Activated naive CD4-positive, alpha-beta T cell treated with anti-CD3 and anti-CD28 coated beads, Interleukin-2, amount 50 U/mL, for 24 hours (primary cell): ENCODE data around the gene SLC34A2.
"Not testable (repeated sequence)": the region's sequence is repeated elsewhere in the genome, so short reads cannot be mapped to it uniquely, and the experiment has no call there.

Experiments
- H3K27ac Mint-ChIP-seq: one replicate; pipeline ENCODE4 v1.8.0; 2021; ENCODE audit warnings: mild to moderate bottlenecking, mixed read lengths
- H3K27me3 Mint-ChIP-seq: one replicate; pipeline ENCODE4 v1.8.0; 2021; ENCODE audit warnings: mixed read lengths
- H3K36me3 Mint-ChIP-seq: one replicate; pipeline ENCODE4 v1.8.0; 2021; ENCODE audit warnings: mixed read lengths
- H3K4me1 Mint-ChIP-seq: one replicate; pipeline ENCODE4 v1.8.0; 2021; ENCODE audit warnings: mixed read lengths
- H3K4me3 Mint-ChIP-seq: one replicate; pipeline ENCODE4 v1.8.0; 2021; ENCODE audit warnings: mild to moderate bottlenecking, mixed read lengths
- H3K9me3 Mint-ChIP-seq: one replicate; pipeline ENCODE4 v1.8.0; 2021; ENCODE audit warnings: mixed read lengths

SLC34A2 gene

DNA sequence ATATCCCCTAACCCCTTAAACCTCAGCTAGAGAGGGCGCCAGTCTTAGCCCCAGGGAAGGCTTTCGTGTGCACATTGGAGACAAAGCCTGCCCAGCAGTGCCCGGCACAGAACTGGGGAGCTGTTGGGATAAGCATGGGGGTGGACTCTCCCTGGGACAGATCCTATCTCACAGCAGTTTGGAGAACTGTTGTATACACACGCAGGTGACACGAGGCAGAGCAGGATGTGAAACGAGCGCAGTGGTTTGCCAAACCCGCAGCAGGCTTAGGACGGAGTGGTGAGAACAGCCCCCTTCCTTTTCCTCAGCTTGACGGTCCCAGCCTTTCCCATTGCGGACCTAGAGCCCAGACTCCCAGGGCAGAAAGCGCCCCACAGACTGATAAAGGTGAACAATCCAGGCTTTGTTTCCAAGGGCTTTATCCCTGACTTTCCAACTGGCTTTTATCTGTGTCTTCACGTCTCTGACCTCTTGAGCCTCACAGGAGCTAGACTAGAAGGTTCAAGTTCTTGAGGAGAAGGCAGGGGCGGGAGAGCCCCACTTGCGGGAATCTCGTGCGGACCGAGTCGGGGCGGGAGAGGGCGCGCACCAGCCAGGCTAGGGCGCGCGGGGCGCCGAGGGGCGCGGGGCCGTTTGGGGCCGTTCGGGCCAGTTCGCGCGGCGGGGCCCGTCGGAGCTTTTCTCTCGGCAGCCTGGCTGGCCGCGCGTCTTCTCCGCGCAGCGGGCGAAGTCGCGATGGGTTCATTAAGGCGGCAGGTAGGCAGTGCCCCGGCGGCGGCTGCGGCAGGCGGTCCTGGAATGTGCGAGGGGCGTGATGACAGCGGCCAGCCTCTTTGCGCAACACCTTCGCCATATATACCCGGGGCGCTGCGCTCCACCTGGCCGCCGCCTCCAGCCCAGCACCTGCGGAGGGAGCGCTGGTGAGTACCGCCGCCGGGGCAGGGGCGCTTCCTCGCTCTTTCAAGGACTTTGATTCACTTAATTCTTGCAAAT, at the start of gene SLC34A2:
TSS of gene SLC34A2 (plus strand) at position 881 of the 993 bp plus-strand sequence. CDS start 6,650 bp downstream, outside the sequence.
- Mint-ChIP-seq H3K9me3 (no peaks in the 10 kb centered on the region), H3K27ac (no peak within 1 kb of the TSS), H3K36me3 (no peaks in the 10 kb centered on the region), H3K27me3 (peaks cover 18% of the 10 kb centered on the region), H3K4me1 (peaks cover 9% of the 10 kb centered on the region), H3K4me3 (peak within 1 kb of the TSS; percentile 23)

DNA sequence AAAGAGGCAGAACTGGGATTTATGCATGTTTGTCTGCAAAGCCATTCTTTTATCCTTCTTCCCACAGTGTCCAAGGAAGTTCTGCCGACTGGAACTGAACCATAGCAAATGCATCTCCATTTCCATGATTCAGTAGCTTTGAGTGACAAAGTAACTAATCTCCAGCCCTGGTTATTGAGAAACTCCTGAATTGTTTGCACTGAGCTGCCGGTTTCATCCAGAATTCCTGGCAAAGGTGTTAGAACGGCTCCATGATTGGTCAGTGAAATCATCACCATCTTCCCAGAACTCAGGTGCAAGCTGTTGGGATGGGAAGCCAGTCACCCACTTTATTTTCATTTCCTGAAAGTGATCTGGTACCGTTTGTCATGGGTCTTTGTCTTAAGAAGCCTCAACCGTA, 47.0 kb upstream of the SLC34A2 start:
- peaks cover 2% of the 10 kb centered on the region for H3K27me3 Mint-ChIP-seq
- no peak overlapping the region for H3K27ac Mint-ChIP-seq
- no peaks in the 10 kb centered on the region for H3K9me3 Mint-ChIP-seq
- no peak overlapping the region for H3K4me3 Mint-ChIP-seq
- no peaks in the 10 kb centered on the region for H3K36me3 Mint-ChIP-seq
- H3K4me1 Mint-ChIP-seq = no peaks in the 10 kb centered on the region

- peaks cover under 1% of the 10 kb centered on the region for H3K27me3 Mint-ChIP-seq
- no peaks in the 10 kb centered on the region for H3K36me3 Mint-ChIP-seq
- no peak overlapping the region for H3K4me3 Mint-ChIP-seq
- H3K9me3 Mint-ChIP-seq = no peaks in the 10 kb centered on the region
- no peaks in the 10 kb centered on the region for H3K4me1 Mint-ChIP-seq
- H3K27ac Mint-ChIP-seq = no peak overlapping the region
Observed at GRCh38 chr4:25609976-25610375, 45.7 kb upstream of the SLC34A2 start.

GRCh38 chr4:25613613-25614012, 42.0 kb upstream of the SLC34A2 start:
- H3K4me1 Mint-ChIP-seq, H3K36me3 Mint-ChIP-seq: not testable (repeated sequence)

DNA sequence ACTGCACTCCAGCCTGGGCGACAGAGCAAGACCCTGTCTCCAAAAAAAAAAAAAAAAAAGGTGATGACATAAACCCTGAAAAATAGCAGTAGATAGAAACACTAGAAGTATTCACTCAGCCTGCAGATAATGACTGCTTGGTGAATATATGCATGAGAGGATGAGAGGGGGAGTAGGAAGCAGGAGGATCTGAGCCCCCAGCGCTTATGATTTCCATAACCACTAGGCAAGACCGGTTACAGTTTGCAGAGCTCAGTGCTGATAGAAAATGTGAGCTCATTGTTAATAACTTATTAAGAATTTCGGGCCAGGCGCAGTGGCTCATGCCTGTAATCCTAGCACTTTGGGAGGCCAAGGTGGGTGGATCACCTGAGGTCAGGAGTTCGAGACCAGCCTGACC, 40.8 kb upstream of the SLC34A2 start:
- no peaks in the 10 kb centered on the region for H3K36me3 Mint-ChIP-seq
- H3K4me3 Mint-ChIP-seq = no peak overlapping the region
- no peaks in the 10 kb centered on the region for H3K4me1 Mint-ChIP-seq
- H3K27me3 Mint-ChIP-seq = peaks cover 2% of the 10 kb centered on the region
- H3K9me3 Mint-ChIP-seq = no peaks in the 10 kb centered on the region
- H3K27ac Mint-ChIP-seq = no peak overlapping the region

More at GRCh38 chr4:25613613-25614012, 42.0 kb upstream of the SLC34A2 start:
- not testable (repeated sequence) for H3K27me3 Mint-ChIP-seq, H3K27ac Mint-ChIP-seq, H3K4me3 Mint-ChIP-seq, H3K9me3 Mint-ChIP-seq

DNA sequence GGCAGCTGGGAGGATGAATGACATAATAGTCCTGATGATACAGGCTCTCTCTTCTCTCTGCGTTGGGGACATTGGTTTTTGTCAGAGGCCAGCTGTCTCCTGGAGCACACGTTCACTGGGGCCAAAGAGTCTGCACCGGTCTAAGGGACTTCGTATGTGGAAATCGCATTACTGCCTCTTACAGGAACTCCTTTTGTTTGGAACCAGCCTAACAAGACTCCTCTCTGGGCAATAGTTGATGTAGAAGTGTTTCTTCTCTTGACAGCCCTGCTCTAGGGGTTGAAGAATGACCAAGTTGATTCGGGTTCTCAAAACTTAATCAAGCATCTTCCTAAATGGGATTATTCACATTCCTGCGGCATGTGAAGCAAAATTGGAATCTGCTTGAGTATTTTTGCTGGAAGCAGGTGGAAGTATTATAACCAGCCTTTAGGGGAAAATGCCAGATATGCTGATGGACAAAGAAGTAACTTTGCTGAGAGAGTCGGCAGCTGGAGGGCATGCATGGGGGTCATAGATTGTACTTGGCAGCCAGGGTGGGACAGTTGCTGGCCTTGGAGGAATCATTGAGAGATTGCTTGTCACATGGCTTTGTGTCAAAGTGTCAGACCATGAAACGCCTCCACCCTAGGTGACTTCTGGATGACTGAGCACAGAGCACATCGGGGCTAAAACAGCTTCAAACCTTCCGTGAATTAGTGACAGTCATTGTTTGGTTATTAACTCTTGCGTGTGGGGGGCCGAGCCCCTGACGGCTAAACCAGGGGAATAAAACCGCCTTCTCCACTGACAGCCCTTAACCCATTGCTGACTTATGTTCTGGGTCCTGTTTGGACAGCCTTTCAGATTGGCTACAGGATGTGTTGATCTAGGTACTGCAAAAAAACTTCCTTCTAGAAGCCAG, 34.4 kb upstream of the SLC34A2 start:
- H3K9me3 Mint-ChIP-seq = no peaks in the 10 kb centered on the region
- no peak overlapping the region for H3K27ac Mint-ChIP-seq
- no peak overlapping the region for H3K4me3 Mint-ChIP-seq
- H3K4me1 Mint-ChIP-seq = no peaks in the 10 kb centered on the region
- H3K27me3 Mint-ChIP-seq = peaks cover 5% of the 10 kb centered on the region
- H3K36me3 Mint-ChIP-seq = no peaks in the 10 kb centered on the region

- no peaks in the 10 kb centered on the region for H3K4me1 Mint-ChIP-seq
- H3K36me3 Mint-ChIP-seq = no peaks in the 10 kb centered on the region
- H3K4me3 Mint-ChIP-seq = no peak overlapping the region
- no peak overlapping the region for H3K27ac Mint-ChIP-seq
- H3K27me3 Mint-ChIP-seq = peaks cover 4% of the 10 kb centered on the region
- H3K9me3 Mint-ChIP-seq = no peaks in the 10 kb centered on the region
Observed at GRCh38 chr4:25624616-25625015, 31.0 kb upstream of the SLC34A2 start.

GRCh38 chr4:25628451-25628850, 27.2 kb upstream of the SLC34A2 start:
- H3K27ac Mint-ChIP-seq = no peak overlapping the region
- H3K4me1 Mint-ChIP-seq = no peaks in the 10 kb centered on the region
- no peak overlapping the region for H3K4me3 Mint-ChIP-seq
- no peaks in the 10 kb centered on the region for H3K36me3 Mint-ChIP-seq
- no peaks in the 10 kb centered on the region for H3K9me3 Mint-ChIP-seq
- H3K27me3 Mint-ChIP-seq = peaks cover 7% of the 10 kb centered on the region

DNA sequence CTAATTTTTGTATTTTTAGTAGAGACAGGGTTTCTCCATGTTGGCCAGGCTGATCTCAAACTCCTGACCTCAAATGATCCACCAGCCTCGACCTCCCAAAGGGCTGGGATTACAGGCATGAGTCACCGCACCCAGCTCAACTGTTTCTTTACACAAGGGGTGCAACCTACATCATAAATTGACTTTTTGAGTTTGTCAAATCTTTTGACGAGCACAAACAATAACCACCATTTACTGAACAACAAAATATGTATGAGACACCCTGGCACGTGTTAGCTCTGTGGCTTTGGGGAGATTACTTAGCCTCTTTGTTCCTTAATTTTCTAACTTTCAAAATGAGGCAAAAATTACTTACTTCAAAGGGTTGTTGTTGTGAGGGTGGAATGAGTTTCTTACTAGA, 23.5 kb upstream of the SLC34A2 start:
- Mint-ChIP-seq H3K36me3 (no peaks in the 10 kb centered on the region), H3K27ac (no peak overlapping the region), H3K27me3 (peaks cover 4% of the 10 kb centered on the region), H3K4me1 (no peaks in the 10 kb centered on the region), H3K4me3 (no peak overlapping the region), H3K9me3 (no peaks in the 10 kb centered on the region)

DNA sequence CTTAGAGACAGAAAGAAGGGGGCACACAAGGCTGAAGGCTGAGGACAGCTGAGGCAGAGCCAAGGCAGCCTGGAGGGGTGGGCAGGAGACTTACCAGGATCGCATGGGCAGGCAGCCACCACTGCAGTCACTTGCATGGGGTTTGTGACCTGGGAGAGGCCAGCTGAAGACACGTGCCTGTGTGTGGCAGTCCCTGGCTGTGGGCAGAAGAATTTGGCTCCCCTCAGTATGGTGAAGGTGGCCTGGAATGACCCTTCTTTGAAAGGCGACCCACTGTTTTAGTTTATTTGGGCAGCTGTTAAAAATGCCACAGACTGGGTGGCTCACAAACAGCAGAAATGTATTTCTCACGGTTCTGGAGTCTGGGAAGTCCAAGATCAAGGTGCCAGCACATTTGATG, 22.1 kb upstream of the SLC34A2 start:
- no peaks in the 10 kb centered on the region for H3K9me3 Mint-ChIP-seq
- no peak overlapping the region for H3K27ac Mint-ChIP-seq
- H3K4me1 Mint-ChIP-seq = no peaks in the 10 kb centered on the region
- H3K36me3 Mint-ChIP-seq = no peaks in the 10 kb centered on the region
- no peak overlapping the region for H3K4me3 Mint-ChIP-seq
- peaks cover 4% of the 10 kb centered on the region for H3K27me3 Mint-ChIP-seq

- no peaks in the 10 kb centered on the region for H3K4me1 Mint-ChIP-seq
- H3K4me3 Mint-ChIP-seq = no peak overlapping the region
- H3K27me3 Mint-ChIP-seq = peaks cover 5% of the 10 kb centered on the region
Observed at GRCh38 chr4:25635501-25635900, 20.1 kb upstream of the SLC34A2 start.

GRCh38 chr4:25637581-25638220, 17.9 kb upstream of the SLC34A2 start:
- H3K27ac Mint-ChIP-seq = no peak overlapping the region
- no peaks in the 10 kb centered on the region for H3K9me3 Mint-ChIP-seq
- no peaks in the 10 kb centered on the region for H3K4me1 Mint-ChIP-seq
- no peaks in the 10 kb centered on the region for H3K36me3 Mint-ChIP-seq
- H3K4me3 Mint-ChIP-seq = no peak overlapping the region
- H3K27me3 Mint-ChIP-seq = peaks cover 4% of the 10 kb centered on the region

More at GRCh38 chr4:25635501-25635900, 20.1 kb upstream of the SLC34A2 start:
- Mint-ChIP-seq H3K27ac (no peak overlapping the region), H3K9me3 (no peaks in the 10 kb centered on the region), H3K36me3 (no peaks in the 10 kb centered on the region)

GRCh38 chr4:25638221-25638601, 17.4 kb upstream of the SLC34A2 start:
- H3K4me3 Mint-ChIP-seq = no peak overlapping the region
- peaks cover 4% of the 10 kb centered on the region for H3K27me3 Mint-ChIP-seq
- H3K36me3 Mint-ChIP-seq = no peaks in the 10 kb centered on the region
- no peaks in the 10 kb centered on the region for H3K4me1 Mint-ChIP-seq
- no peak overlapping the region for H3K27ac Mint-ChIP-seq
- no peaks in the 10 kb centered on the region for H3K9me3 Mint-ChIP-seq

- Mint-ChIP-seq H3K27ac (no peak overlapping the region), H3K36me3 (no peaks in the 10 kb centered on the region), H3K27me3 (peaks cover 1% of the 10 kb centered on the region), H3K9me3 (no peaks in the 10 kb centered on the region), H3K4me3 (no peak overlapping the region), H3K4me1 (no peaks in the 10 kb centered on the region)
Observed at GRCh38 chr4:25638806-25639205, 16.8 kb upstream of the SLC34A2 start.

DNA sequence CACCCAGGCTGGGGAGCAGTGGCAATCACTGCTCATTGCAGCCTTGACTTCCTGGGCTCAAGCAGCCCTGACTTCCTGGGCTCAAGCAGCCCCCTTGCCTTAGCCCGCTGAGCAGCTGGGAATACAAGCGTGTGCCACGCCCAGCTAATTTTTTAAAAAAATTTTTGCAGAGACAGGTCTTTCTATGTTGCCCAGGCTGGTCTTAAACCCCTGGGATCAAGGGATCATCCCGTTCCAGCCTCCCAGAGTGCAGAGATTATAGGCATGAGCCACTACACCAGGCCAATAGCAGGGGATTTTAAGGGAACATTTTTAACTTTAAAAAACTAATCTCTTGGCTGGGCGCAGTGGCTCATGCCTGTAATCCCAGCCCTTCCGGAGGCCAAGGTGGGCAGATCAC, 5.3 kb upstream of the SLC34A2 start:
- Mint-ChIP-seq H3K36me3 (no peaks in the 10 kb centered on the region), H3K4me1 (peaks cover 5% of the 10 kb centered on the region), H3K4me3 (no peak overlapping the region), H3K9me3 (no peaks in the 10 kb centered on the region), H3K27me3 (peaks cover 11% of the 10 kb centered on the region), H3K27ac (no peak overlapping the region)
